Measurements from ENCODE around the gene JAKMIP2. TPM values are rescaled to one million over a fixed set of nuclear protein-coding genes. Genes with fewer than 3 reads are reported as not detected.

Gene JAKMIP2
- total RNA-seq, 1 experiment from 2014 or later, result not detected

GRCh38 chr5:147746986-147747385 lies 35.5 kb downstream of the JAKMIP2 start:
- in situ Hi-C loops (cut with HindIII; ENCODE audit: low pct_unique_long_range_greater_than_20kb, low sequenced_read_pairs), result no loop called here
- TF ChIP-seq, protein P1, sequence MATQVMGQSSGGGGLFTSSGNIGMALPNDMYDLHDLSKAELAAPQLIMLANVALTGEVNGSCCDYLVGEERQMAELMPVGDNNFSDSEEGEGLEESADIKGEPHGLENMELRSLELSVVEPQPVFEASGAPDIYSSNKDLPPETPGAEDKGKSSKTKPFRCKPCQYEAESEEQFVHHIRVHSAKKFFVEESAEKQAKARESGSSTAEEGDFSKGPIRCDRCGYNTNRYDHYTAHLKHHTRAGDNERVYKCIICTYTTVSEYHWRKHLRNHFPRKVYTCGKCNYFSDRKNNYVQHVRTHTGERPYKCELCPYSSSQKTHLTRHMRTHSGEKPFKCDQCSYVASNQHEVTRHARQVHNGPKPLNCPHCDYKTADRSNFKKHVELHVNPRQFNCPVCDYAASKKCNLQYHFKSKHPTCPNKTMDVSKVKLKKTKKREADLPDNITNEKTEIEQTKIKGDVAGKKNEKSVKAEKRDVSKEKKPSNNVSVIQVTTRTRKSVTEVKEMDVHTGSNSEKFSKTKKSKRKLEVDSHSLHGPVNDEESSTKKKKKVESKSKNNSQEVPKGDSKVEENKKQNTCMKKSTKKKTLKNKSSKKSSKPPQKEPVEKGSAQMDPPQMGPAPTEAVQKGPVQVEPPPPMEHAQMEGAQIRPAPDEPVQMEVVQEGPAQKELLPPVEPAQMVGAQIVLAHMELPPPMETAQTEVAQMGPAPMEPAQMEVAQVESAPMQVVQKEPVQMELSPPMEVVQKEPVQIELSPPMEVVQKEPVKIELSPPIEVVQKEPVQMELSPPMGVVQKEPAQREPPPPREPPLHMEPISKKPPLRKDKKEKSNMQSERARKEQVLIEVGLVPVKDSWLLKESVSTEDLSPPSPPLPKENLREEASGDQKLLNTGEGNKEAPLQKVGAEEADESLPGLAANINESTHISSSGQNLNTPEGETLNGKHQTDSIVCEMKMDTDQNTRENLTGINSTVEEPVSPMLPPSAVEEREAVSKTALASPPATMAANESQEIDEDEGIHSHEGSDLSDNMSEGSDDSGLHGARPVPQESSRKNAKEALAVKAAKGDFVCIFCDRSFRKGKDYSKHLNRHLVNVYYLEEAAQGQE (IDR thresholded peaks at IDR 0.05; ENCODE audit: insufficient read depth in 1 of 2, low read depth in 2 of 2, low read length in 1 of 2), result no peak
- ATAC-seq, result no peak
- no peaks in the 10 kb centered on the region for H3K4me1 ChIP-seq (ENCODE audit: control insufficient read depth, insufficient read depth, low read length)
- no peaks in the 10 kb centered on the region for H3K27me3 ChIP-seq (ENCODE audit: control insufficient read depth, insufficient read depth, low read length)
- H3K36me3 ChIP-seq (ENCODE audit: control insufficient read depth, insufficient read depth, low read length), result no peaks in the 10 kb centered on the region
- ChIA-PET CTCF (no interaction called here), POLR2A (no interaction called here)
- no peak overlapping the region for H3K4me3 ChIP-seq (ENCODE audit: low read depth in 2 of 2, low read length in 2 of 2)
- H3K27ac ChIP-seq (ENCODE audit: low read length), result no peak overlapping the region
- intact Hi-C loops (cut with micrococcal nuclease; ENCODE audit: unreplicated experiment), result no loop called here
- no peaks in the 10 kb centered on the region for H3K9me3 ChIP-seq (ENCODE audit: control insufficient read depth, insufficient read depth, low read depth, low read length)
- DNase-seq (ENCODE audit: low read depth, low spot score), result no peak
- BruUV-seq (replicated peaks), result no TSS peak

DNA sequence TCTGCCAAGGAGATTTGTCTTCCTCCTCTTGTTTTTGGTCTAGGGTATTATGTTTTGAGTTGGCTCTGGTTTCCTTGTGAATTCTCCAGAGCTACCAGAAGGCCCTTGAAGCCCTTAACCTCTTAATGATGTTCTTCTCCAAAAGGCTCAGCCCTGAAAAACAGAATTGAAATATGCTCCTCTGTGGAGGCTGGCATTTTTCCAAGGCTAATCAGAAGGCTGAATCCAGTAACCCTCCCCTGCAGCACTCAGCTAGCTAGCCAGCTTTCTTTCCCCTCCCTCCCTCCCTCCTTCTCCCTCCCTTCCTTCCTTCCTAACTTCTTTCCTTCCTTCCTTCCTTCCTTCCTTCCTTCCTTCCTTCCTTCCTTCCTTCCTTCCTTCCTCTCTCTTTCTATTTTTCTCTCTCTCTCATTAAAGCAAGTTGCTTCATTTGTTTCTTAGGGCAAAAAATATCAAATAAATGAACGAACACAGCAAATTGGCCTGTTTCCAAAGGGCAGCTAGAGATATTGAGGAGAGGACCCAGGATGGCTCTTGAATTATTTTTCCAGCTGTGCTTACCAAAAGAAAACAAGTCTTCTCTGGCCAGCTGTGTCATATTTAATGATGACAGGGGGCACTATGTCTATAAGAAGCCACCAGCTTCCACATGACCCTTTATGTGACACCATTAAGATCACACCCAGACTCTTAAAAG lies 38.7 kb downstream of the JAKMIP2 start:
- no peak overlapping the region for H3K4me3 ChIP-seq (ENCODE audit: low read depth in 2 of 2, low read length in 2 of 2)
- BruUV-seq (replicated peaks), result no TSS peak
- ChIA-PET CTCF (no interaction called here), POLR2A (interaction anchor here (0.6 kb wide), 1 partner anchor 182 kb away, joined by 6 read pairs; no protein-coding TSS in a partner anchor)
- DNase-seq (ENCODE audit: low read depth, low spot score) (no peak), ATAC-seq (no peak)
- no peaks in the 10 kb centered on the region for H3K4me1 ChIP-seq (ENCODE audit: control insufficient read depth, insufficient read depth, low read length)
- no peak overlapping the region for H3K27ac ChIP-seq (ENCODE audit: low read length)
- intact Hi-C loops (cut with micrococcal nuclease; ENCODE audit: unreplicated experiment) (no loop called here), in situ Hi-C loops (cut with HindIII; ENCODE audit: low pct_unique_long_range_greater_than_20kb, low sequenced_read_pairs) (no loop called here)
- TF ChIP-seq, protein P2, sequence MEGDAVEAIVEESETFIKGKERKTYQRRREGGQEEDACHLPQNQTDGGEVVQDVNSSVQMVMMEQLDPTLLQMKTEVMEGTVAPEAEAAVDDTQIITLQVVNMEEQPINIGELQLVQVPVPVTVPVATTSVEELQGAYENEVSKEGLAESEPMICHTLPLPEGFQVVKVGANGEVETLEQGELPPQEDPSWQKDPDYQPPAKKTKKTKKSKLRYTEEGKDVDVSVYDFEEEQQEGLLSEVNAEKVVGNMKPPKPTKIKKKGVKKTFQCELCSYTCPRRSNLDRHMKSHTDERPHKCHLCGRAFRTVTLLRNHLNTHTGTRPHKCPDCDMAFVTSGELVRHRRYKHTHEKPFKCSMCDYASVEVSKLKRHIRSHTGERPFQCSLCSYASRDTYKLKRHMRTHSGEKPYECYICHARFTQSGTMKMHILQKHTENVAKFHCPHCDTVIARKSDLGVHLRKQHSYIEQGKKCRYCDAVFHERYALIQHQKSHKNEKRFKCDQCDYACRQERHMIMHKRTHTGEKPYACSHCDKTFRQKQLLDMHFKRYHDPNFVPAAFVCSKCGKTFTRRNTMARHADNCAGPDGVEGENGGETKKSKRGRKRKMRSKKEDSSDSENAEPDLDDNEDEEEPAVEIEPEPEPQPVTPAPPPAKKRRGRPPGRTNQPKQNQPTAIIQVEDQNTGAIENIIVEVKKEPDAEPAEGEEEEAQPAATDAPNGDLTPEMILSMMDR (IDR thresholded peaks at IDR 0.05), result no peak
- TF ChIP-seq POLR2AphosphoS5 (IDR thresholded peaks at IDR 0.05; ENCODE audit: low read depth, low read length) (no peak), SIN3A (IDR thresholded peaks at IDR 0.05; ENCODE audit: borderline replicate concordance, insufficient read depth, low read depth, low read length) (no peak), TCF7L2 (IDR thresholded peaks at IDR 0.05; ENCODE audit: low read depth, low read length) (no peak)
- TF ChIP-seq, protein P1 (IDR thresholded peaks at IDR 0.05; ENCODE audit: insufficient read depth in 1 of 2, low read depth in 2 of 2, low read length in 1 of 2), result no peak
- H3K36me3 ChIP-seq (ENCODE audit: control insufficient read depth, insufficient read depth, low read length), result no peaks in the 10 kb centered on the region
- H3K9me3 ChIP-seq (ENCODE audit: control insufficient read depth, insufficient read depth, low read depth, low read length), result no peaks in the 10 kb centered on the region
- no peaks in the 10 kb centered on the region for H3K27me3 ChIP-seq (ENCODE audit: control insufficient read depth, insufficient read depth, low read length)

Data from Panc1 (cell line).